H9 (cell line): Measurements from ENCODE around the gene MMP19. TPM values are rescaled to one million over a fixed set of nuclear protein-coding genes. Genes with fewer than 3 reads are reported as not detected.

ENCODE experiments used
- DNase-seq: peaks from one replicate; pipeline ENCODE4 v3.0.0-alpha.2; 2017
- H2AFZ ChIP-seq: one replicate; pipeline ENCODE4 v1.6.1; 2013; ENCODE audit warnings: mild to moderate bottlenecking, low read length, control low read depth, moderate library complexity
- H2AK5ac ChIP-seq: 2 replicates; pipeline ENCODE4 v1.6.1; 2013; ENCODE audit warnings: low read length, control low read depth, mixed read lengths; ENCODE audit not compliant: insufficient read length
- H2BK120ac ChIP-seq: one replicate; pipeline ENCODE4 v1.6.1; 2013; ENCODE audit warnings: low read depth, mild to moderate bottlenecking, low read length, control low read depth, inconsistent platforms; ENCODE audit not compliant: poor library complexity, severe bottlenecking
- H2BK12ac ChIP-seq: 2 replicates; pipeline ENCODE4 v1.6.1; 2013; ENCODE audit warnings: low read length, control low read depth, mixed read lengths, low read depth; ENCODE audit not compliant: insufficient read length
- H2BK15ac ChIP-seq: 2 replicates; pipeline ENCODE4 v1.6.1; 2013; ENCODE audit warnings: low read depth, low read length, control low read depth
- H2BK20ac ChIP-seq: one replicate; pipeline ENCODE4 v1.6.1; 2013; ENCODE audit warnings: low read depth, mild to moderate bottlenecking, low read length, control low read depth, inconsistent platforms; ENCODE audit not compliant: poor library complexity, severe bottlenecking
- H2BK5ac ChIP-seq: 2 replicates; pipeline ENCODE4 v1.6.1; 2013; ENCODE audit warnings: low read length, control low read depth, mixed read lengths; ENCODE audit not compliant: insufficient read length
- H3K14ac ChIP-seq: 2 replicates; pipeline ENCODE4 v1.6.1; 2013; ENCODE audit warnings: low read length, control low read depth; ENCODE audit not compliant: insufficient read depth
- H3K18ac ChIP-seq: 2 replicates; pipeline ENCODE4 v1.6.1; 2013; ENCODE audit warnings: low read depth, mild to moderate bottlenecking, mixed read lengths, low read length, control low read depth; ENCODE audit not compliant: insufficient read length
- H3K23ac ChIP-seq: 2 replicates; pipeline ENCODE4 v1.6.1; 2013; ENCODE audit warnings: low read length, control low read depth, mixed read lengths, low read depth; ENCODE audit not compliant: insufficient read length
- H3K23me2 ChIP-seq: 2 replicates; pipeline ENCODE4 v1.6.1; 2013; ENCODE audit warnings: low read depth, mild to moderate bottlenecking, mixed read lengths, low read length, control low read depth; ENCODE audit not compliant: insufficient read length, poor library complexity, severe bottlenecking
- H3K27ac ChIP-seq: 2 replicates; pipeline ENCODE4 v1.5.1; 2013; ENCODE audit warnings: low read length, control low read depth, mixed read lengths, low read depth; ENCODE audit not compliant: insufficient read length
- H3K27me3 ChIP-seq: 2 replicates; pipeline ENCODE4 v1.6.1; 2013; ENCODE audit warnings: low read length, control low read depth, inconsistent platforms; ENCODE audit not compliant: insufficient read depth
- H3K4ac ChIP-seq: 2 replicates; pipeline ENCODE4 v1.6.1; 2013; ENCODE audit warnings: low read depth, mild to moderate bottlenecking, control low read depth, inconsistent platforms, low read length, moderate library complexity
- H3K4me1 ChIP-seq: 2 replicates; pipeline ENCODE4 v1.6.1; 2013; ENCODE audit warnings: low read length, control low read depth, inconsistent platforms; ENCODE audit not compliant: insufficient read depth
- H3K4me2 ChIP-seq: 2 replicates; pipeline ENCODE4 v1.6.1; 2013; ENCODE audit warnings: low read length, control low read depth, mixed read lengths; ENCODE audit not compliant: insufficient read length, insufficient read depth
- H3K56ac ChIP-seq: 2 replicates; pipeline ENCODE4 v1.6.1; 2013; ENCODE audit warnings: low read depth, mild to moderate bottlenecking, mixed read lengths, low read length, control low read depth; ENCODE audit not compliant: insufficient read length
- H3K79me1 ChIP-seq: 2 replicates; pipeline ENCODE4 v1.6.1; 2013; ENCODE audit warnings: low read depth, mild to moderate bottlenecking, moderate library complexity, low read length, control low read depth, inconsistent platforms; ENCODE audit not compliant: insufficient read depth, poor library complexity, severe bottlenecking
- H3K79me2 ChIP-seq: 2 replicates; pipeline ENCODE4 v1.6.1; 2013; ENCODE audit warnings: low read length, control low read depth, inconsistent platforms; ENCODE audit not compliant: insufficient read depth
- H3K9ac ChIP-seq: 2 replicates; pipeline ENCODE4 v1.6.1; 2013; ENCODE audit warnings: low read length, control low read depth, mixed read lengths; ENCODE audit not compliant: insufficient read length; ENCODE audit errors: extremely low read depth
- H3K9me3 ChIP-seq: one replicate; pipeline ENCODE4 v1.6.1; 2013; ENCODE audit warnings: low read depth, low read length, inconsistent platforms; ENCODE audit not compliant: control insufficient read depth
- H3T11ph ChIP-seq: one replicate; pipeline ENCODE4 v1.6.1; 2013; ENCODE audit warnings: mild to moderate bottlenecking, low read length, control low read depth, inconsistent platforms
- H4K20me1 ChIP-seq: one replicate; pipeline ENCODE4 v1.6.1; 2013; ENCODE audit not compliant: control insufficient read depth, insufficient read length, insufficient read depth
- H4K5ac ChIP-seq: 2 replicates; pipeline ENCODE4 v1.6.1; 2013; ENCODE audit warnings: low read depth, mild to moderate bottlenecking, mixed read lengths, low read length, control low read depth; ENCODE audit not compliant: insufficient read length
- H4K8ac ChIP-seq: replicated peaks from 2 replicates; pipeline ENCODE4 v1.6.1; 2013; ENCODE audit warnings: low read length, control low read depth, mixed read lengths, low read depth; ENCODE audit not compliant: insufficient read length
- H4K91ac ChIP-seq: 2 replicates; pipeline ENCODE4 v1.6.1; 2013; ENCODE audit warnings: low read depth, mild to moderate bottlenecking, moderate library complexity, mixed read lengths, low read length, control low read depth; ENCODE audit not compliant: insufficient read length
- H3K27ac Mint-ChIP-seq, 3 experiments: 2 replicates in 2 of 3; 3 replicates in 1 of 3; pipeline ENCODE4 v1.8.0; 2020 to 2021; ENCODE audit warnings: mixed read lengths in 3 of 3, mild to moderate bottlenecking in 1 of 3, moderate library complexity in 1 of 3
- H3K27me3 Mint-ChIP-seq: 2 replicates; pipeline ENCODE4 v1.8.0; 2021; ENCODE audit warnings: low read depth, mild to moderate bottlenecking, moderate library complexity, mixed read lengths
- H3K36me3 Mint-ChIP-seq, 3 experiments: 2 replicates in 2 of 3; 3 replicates in 1 of 3; pipeline ENCODE4 v1.8.0; 2020 to 2021; ENCODE audit warnings: low read depth in 3 of 3, mixed read lengths in 3 of 3; ENCODE audit not compliant: insufficient read depth in 1 of 3
- H3K4me1 Mint-ChIP-seq, 2 experiments: 2 replicates each; pipeline ENCODE4 v1.8.0; 2020; ENCODE audit warnings: mixed read lengths in 2 of 2
- H3K4me3 Mint-ChIP-seq, 2 experiments: 2 replicates in 1 of 2; 3 replicates in 1 of 2; pipeline ENCODE4 v1.8.0; 2020 to 2021; ENCODE audit warnings: mild to moderate bottlenecking in 2 of 2, mixed read lengths in 2 of 2, moderate library complexity in 1 of 2
- H3K9me3 Mint-ChIP-seq, 2 experiments: 2 replicates in 1 of 2; 3 replicates in 1 of 2; pipeline ENCODE4 v1.8.0; 2020; ENCODE audit warnings: mild to moderate bottlenecking in 2 of 2, mixed read lengths in 2 of 2, moderate library complexity in 1 of 2
- CTCF ChIP-seq: fragments of 200-600 bp; sonication (generic); conservative IDR thresholded peaks from 3 replicates; pipeline ENCODE4 v1.8.0; 2021; ENCODE audit warnings: antibody characterized with exemption, mild to moderate bottlenecking
- WGBS: extraction: QIAGEN DNeasy Blood & Tissue Kit; methylation state at CpG from one replicate; pipeline ENCODE4 v1.1.7; 2013; ENCODE audit warnings: missing lambda C conversion rate, low lambda C conversion rate, mixed read lengths; ENCODE audit not compliant: insufficient read length; ENCODE audit errors: extremely low coverage; 5-methylcytosine and 5-hydroxymethylcytosine counted together
- total RNA-seq: library from RNA; stranded (reverse); gene quantifications from 2 replicates; pipeline ENCODE4 v1.2.1, GENCODE V29; 2021

MMP19 gene
- total RNA-seq, 1 experiment from 2014 or later = 1.7 TPM

GRCh38 chr12:55847033-55847432, 4.3 kb upstream of the MMP19 start:
- no peak overlapping the region for H3K27ac ChIP-seq
- Mint-ChIP-seq H3K9me3 (no peaks in the 10 kb centered on the region), H3K27ac (no peak overlapping the region), H3K4me3 (no peak overlapping the region; a peak in 1 of 5 replicates), H3K36me3 (no peaks in the 10 kb centered on the region), H3K27me3 (peaks cover 8% of the 10 kb centered on the region), H3K4me1 (peaks cover 23 to 29% of the 10 kb centered on the region in 2 experiments)
- WGBS = no CpG with 5 or more reads among the region's 3 CpGs
- no peak overlapping the region for H3K9ac ChIP-seq
- H3K4ac ChIP-seq = no peak overlapping the region
- no peak overlapping the region for H3T11ph ChIP-seq
- H3K79me2 ChIP-seq = no peaks in the 10 kb centered on the region
- H2AK5ac ChIP-seq = no peak overlapping the region
- H3K4me1 ChIP-seq = no peaks in the 10 kb centered on the region; the same call in 1 of the 2 replicates
- no peak overlapping the region for H4K5ac ChIP-seq
- no peak overlapping the region for H3K23ac ChIP-seq
- H3K56ac ChIP-seq = no peak overlapping the region
- TF ChIP-seq CTCF = no peak
- no peak overlapping the region for H4K91ac ChIP-seq
- H2BK15ac ChIP-seq = no peak overlapping the region
- no peak overlapping the region for H3K14ac ChIP-seq
- H2BK5ac ChIP-seq = no peak overlapping the region
- no peaks in the 10 kb centered on the region for H3K27me3 ChIP-seq
- no peaks in the 10 kb centered on the region for H3K79me1 ChIP-seq
- no peak for DNase-seq
- H2BK120ac ChIP-seq = no peak overlapping the region
- H2AFZ ChIP-seq = no peak overlapping the region
- H4K20me1 ChIP-seq = peaks cover 3% of the 10 kb centered on the region
- H3K23me2 ChIP-seq = no peaks in the 10 kb centered on the region
- H2BK20ac ChIP-seq = no peak overlapping the region
- H3K18ac ChIP-seq = no peak overlapping the region
- no peak overlapping the region for H2BK12ac ChIP-seq
- no peak overlapping the region for H4K8ac ChIP-seq
- H3K4me2 ChIP-seq = no peak overlapping the region
- H3K9me3 ChIP-seq = no peaks in the 10 kb centered on the region
